GM12801 (cell line): Measurements from ENCODE around the gene GALNTL6.

Experiments
- CTCF ChIP-seq: IDR thresholded peaks from one replicate; pipeline ENCODE4 v1.5.1; 2011; ENCODE audit warnings: control low read depth; ENCODE audit not compliant: insufficient read length; ENCODE audit errors: extremely low read depth

GALNTL6 gene

GRCh38 chr4:172601195-172601594, 788.0 kb downstream of the GALNTL6 start:
- no peak for TF ChIP-seq CTCF

GRCh38 chr4:172619218-172619617, 806.0 kb downstream of the GALNTL6 start:
- TF ChIP-seq CTCF, result no peak

- no peak for TF ChIP-seq CTCF
Measured at GRCh38 chr4:172619798-172620197, 806.6 kb downstream of the GALNTL6 start.

- TF ChIP-seq CTCF, result no peak
Measured at GRCh38 chr4:172628263-172628662, 815.1 kb downstream of the GALNTL6 start.

GRCh38 chr4:172630280-172630679, 817.1 kb downstream of the GALNTL6 start:
- no peak for TF ChIP-seq CTCF

GRCh38 chr4:172631832-172632231, 818.6 kb downstream of the GALNTL6 start:
- no peak for TF ChIP-seq CTCF

GRCh38 chr4:172648471-172648870, 835.3 kb downstream of the GALNTL6 start:
- TF ChIP-seq CTCF, result no peak

- no peak for TF ChIP-seq CTCF
Measured at GRCh38 chr4:172649143-172649542, 835.9 kb downstream of the GALNTL6 start.
